Endodermal cell (in vitro differentiated cells): ENCODE results near the gene GAB2. TPM values are rescaled to one million over a fixed set of nuclear protein-coding genes. Genes with fewer than 3 reads are reported as not detected.

Experiments used
- DNase-seq: peaks from one replicate; pipeline ENCODE4 v3.0.0-alpha.2; 2017
- H3K27ac ChIP-seq: 2 replicates; pipeline ENCODE4 v1.5.1; 2013; ENCODE audit warnings: mild to moderate bottlenecking, low read depth, low read length, moderate library complexity
- H3K27me3 ChIP-seq: 2 replicates; pipeline ENCODE4 v1.6.1; 2013; ENCODE audit warnings: mild to moderate bottlenecking, low read length, moderate library complexity; ENCODE audit not compliant: insufficient read depth, control insufficient read depth, poor library complexity, severe bottlenecking
- H3K36me3 ChIP-seq: 2 replicates; pipeline ENCODE4 v1.7.0; 2013; ENCODE audit warnings: mild to moderate bottlenecking, low read length, moderate library complexity; ENCODE audit not compliant: control insufficient read depth, insufficient read depth
- H3K4me1 ChIP-seq: one replicate; pipeline ENCODE4 v1.7.0; 2013; ENCODE audit warnings: low read length; ENCODE audit not compliant: control insufficient read depth, insufficient read depth
- H3K4me3 ChIP-seq: 2 replicates; pipeline ENCODE4 v1.5.1; 2013; ENCODE audit warnings: mild to moderate bottlenecking, low read length, moderate library complexity
- H3K9ac ChIP-seq: 2 replicates; pipeline ENCODE4 v1.6.1; 2013; ENCODE audit warnings: mild to moderate bottlenecking, low read length, moderate library complexity; ENCODE audit not compliant: poor library complexity, severe bottlenecking; ENCODE audit errors: extremely low read depth
- H3K9me3 ChIP-seq: 2 replicates; pipeline ENCODE4 v1.6.1; 2013; ENCODE audit warnings: mild to moderate bottlenecking, low read length, moderate library complexity; ENCODE audit not compliant: control insufficient read depth
- H3K27ac Mint-ChIP-seq: 2 replicates; pipeline ENCODE4 v1.8.0; 2020; ENCODE audit warnings: mixed read lengths
- H3K27me3 Mint-ChIP-seq: 2 replicates; pipeline ENCODE4 v1.8.0; 2021; ENCODE audit warnings: mild to moderate bottlenecking, mixed read lengths; ENCODE audit not compliant: insufficient read depth
- H3K36me3 Mint-ChIP-seq: 2 replicates; pipeline ENCODE4 v1.8.0; 2020; ENCODE audit warnings: low read depth, mixed read lengths
- H3K4me1 Mint-ChIP-seq: 2 replicates; pipeline ENCODE4 v1.8.0; 2020; ENCODE audit warnings: mixed read lengths
- H3K4me3 Mint-ChIP-seq: 2 replicates; pipeline ENCODE4 v1.8.0; 2020; ENCODE audit warnings: mild to moderate bottlenecking, moderate library complexity, mixed read lengths
- H3K9me3 Mint-ChIP-seq: 2 replicates; pipeline ENCODE4 v1.8.0; 2020; ENCODE audit warnings: mild to moderate bottlenecking, mixed read lengths
- WGBS, 2 experiments: methylation state at CpG; one replicate each; pipeline versions ENCODE4 v1.1.5 to v1.1.7; 2013; ENCODE audit warnings: missing lambda C conversion rate in 2 of 2, mixed read lengths in 1 of 2; ENCODE audit not compliant: insufficient coverage in 1 of 2, insufficient read length in 1 of 2; 5-methylcytosine and 5-hydroxymethylcytosine counted together
- total RNA-seq, 2 donors: library from RNA; stranded (reverse); fragmentation: NEBNext Ultra II Directional in 1 of 2; extraction: Animal tissue kit (Norgen Biotek cat#: 25700) in 1 of 2; gene quantifications; 2 replicates in 1 of 2; 3 replicates in 1 of 2; pipeline ENCODE4 v1.2.1, GENCODE V29; 2021
- TF ChIP-seq, protein P1 (sequence below): fragments of 200-600 bp; sonication (generic); conservative IDR thresholded peaks from 2 replicates; pipeline ENCODE4 v1.5.0; 2021; ENCODE audit warnings: antibody characterized with exemption, mild to moderate bottlenecking

The GAB2 gene
- total RNA-seq, 2 donors from 2014 or later: 26.9 to 62.8 TPM

DNA sequence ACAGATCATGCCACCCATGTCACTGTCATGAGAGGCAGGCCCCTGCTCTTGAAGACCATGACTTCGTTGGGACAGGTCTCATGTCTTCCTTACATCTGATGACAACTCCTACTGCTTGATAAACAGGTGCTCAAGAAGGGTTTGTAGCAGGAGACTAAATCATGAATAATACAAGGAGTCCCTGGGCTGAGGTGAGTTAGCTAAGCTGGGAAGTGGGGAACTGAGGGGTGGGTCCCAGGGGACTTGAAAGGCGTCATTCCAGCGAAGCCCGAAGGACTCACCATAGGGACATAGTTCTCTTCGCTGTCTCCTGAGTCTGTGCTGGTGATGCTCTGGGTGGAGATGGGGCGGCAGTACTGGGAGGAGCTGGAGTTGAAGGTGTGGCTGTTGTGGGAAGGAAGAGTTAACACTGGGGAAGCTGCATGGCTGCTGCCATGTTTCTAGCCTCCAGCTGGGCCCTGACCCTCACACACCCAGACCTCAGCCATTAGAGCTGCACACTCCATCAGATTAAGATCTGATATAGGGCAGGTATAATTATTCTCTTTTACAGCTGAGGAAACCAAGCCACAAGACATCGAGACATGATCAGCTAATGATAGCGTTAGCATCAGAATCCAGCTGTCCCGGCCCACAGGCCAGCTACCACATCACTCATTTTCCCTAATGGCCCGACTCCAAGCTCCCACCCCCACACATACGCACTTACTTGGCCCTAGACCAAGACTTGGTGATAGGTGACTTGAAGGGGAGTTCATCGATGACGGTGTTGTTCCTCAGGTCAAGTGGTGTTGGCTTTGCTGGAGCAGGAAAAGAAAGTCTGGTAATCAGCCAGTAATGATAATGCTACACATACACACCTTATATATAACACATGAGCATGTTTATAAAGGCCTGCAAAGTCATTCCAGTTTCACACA is 196.0 kb downstream of the GAB2 start:
- no peak overlapping the region for H3K4me3 Mint-ChIP-seq
- no peaks in the 10 kb centered on the region for H3K4me1 ChIP-seq
- H3K27me3 Mint-ChIP-seq: no peaks in the 10 kb centered on the region
- no peaks in the 10 kb centered on the region for H3K9me3 Mint-ChIP-seq
- H3K36me3 Mint-ChIP-seq: peaks cover 69% of the 10 kb centered on the region
- H3K4me3 ChIP-seq: no peak overlapping the region
- no peak overlapping the region for H3K27ac ChIP-seq
- H3K4me1 Mint-ChIP-seq: no peaks in the 10 kb centered on the region
- 91 to 93% methylated on average over 5 to 13 of the region's 13 CpGs for WGBS, 2 experiments
- no peaks in the 10 kb centered on the region for H3K27me3 ChIP-seq
- H3K36me3 ChIP-seq: peaks cover 94% of the 10 kb centered on the region
- H3K27ac Mint-ChIP-seq: no peak overlapping the region
- H3K9me3 ChIP-seq: no peaks in the 10 kb centered on the region
- no peak for DNase-seq
- TF ChIP-seq, protein P1, sequence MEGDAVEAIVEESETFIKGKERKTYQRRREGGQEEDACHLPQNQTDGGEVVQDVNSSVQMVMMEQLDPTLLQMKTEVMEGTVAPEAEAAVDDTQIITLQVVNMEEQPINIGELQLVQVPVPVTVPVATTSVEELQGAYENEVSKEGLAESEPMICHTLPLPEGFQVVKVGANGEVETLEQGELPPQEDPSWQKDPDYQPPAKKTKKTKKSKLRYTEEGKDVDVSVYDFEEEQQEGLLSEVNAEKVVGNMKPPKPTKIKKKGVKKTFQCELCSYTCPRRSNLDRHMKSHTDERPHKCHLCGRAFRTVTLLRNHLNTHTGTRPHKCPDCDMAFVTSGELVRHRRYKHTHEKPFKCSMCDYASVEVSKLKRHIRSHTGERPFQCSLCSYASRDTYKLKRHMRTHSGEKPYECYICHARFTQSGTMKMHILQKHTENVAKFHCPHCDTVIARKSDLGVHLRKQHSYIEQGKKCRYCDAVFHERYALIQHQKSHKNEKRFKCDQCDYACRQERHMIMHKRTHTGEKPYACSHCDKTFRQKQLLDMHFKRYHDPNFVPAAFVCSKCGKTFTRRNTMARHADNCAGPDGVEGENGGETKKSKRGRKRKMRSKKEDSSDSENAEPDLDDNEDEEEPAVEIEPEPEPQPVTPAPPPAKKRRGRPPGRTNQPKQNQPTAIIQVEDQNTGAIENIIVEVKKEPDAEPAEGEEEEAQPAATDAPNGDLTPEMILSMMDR: no peak
- H3K9ac ChIP-seq: no peak overlapping the region

DNA sequence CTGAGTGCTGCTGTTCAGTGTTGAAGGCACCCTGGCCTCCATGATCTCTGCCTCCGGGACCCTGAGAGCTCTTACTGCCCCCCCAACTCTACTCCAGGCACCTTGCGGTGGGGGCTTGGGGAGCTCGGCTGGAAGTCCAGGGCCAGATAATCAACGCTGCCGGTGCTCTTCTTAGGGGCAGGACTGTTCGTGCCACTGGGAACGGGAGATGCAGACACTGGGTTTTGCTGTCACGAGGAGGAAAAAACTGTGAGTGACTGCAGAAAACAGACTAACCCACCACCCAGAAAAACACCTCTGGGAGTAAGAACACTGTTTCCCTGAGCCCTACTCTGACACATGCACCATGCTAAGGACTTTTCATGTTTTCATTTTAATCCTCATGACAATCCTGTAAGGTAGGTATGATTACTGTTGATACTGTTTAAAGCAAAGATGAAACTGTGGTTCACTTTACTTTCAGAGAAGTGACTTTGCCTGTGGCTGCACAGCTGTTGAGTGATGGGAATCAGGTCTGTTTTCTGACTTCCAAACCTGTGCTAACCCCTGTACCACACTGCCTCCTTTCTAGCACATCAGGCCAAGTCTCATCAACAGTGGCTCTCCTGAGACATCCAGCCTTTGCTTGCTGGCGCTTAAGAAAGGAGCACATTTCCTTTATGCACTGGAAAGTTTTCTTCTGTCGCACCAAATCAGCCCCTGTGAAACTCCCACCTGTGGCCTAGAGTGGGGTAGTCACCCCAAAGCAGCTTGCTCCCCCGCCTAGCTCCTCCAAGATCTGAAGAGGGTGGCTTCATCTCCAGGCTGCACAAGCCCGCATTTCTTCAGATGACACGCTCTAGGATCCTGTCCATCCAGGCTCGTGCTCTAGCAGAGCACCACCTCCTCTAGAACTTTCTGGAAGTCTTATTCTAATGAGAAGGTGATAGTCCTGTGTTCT is 197.1 kb downstream of the GAB2 start:
- H3K27ac Mint-ChIP-seq: no peak overlapping the region
- no peak overlapping the region for H3K4me3 ChIP-seq
- no peaks in the 10 kb centered on the region for H3K4me1 ChIP-seq
- peaks cover 96% of the 10 kb centered on the region for H3K36me3 ChIP-seq
- H3K27me3 Mint-ChIP-seq: no peaks in the 10 kb centered on the region
- H3K9me3 Mint-ChIP-seq: no peaks in the 10 kb centered on the region
- no peak for DNase-seq
- no peaks in the 10 kb centered on the region for H3K27me3 ChIP-seq
- peaks cover 73% of the 10 kb centered on the region for H3K36me3 Mint-ChIP-seq
- no peaks in the 10 kb centered on the region for H3K9me3 ChIP-seq
- H3K9ac ChIP-seq: no peak overlapping the region
- WGBS, 2 experiments: 95 to 98% methylated on average over 11 to 14 of the region's 14 CpGs
- no peak overlapping the region for H3K27ac ChIP-seq
- no peak overlapping the region for H3K4me3 Mint-ChIP-seq
- no peaks in the 10 kb centered on the region for H3K4me1 Mint-ChIP-seq
- TF ChIP-seq, protein P1: no peak

DNA sequence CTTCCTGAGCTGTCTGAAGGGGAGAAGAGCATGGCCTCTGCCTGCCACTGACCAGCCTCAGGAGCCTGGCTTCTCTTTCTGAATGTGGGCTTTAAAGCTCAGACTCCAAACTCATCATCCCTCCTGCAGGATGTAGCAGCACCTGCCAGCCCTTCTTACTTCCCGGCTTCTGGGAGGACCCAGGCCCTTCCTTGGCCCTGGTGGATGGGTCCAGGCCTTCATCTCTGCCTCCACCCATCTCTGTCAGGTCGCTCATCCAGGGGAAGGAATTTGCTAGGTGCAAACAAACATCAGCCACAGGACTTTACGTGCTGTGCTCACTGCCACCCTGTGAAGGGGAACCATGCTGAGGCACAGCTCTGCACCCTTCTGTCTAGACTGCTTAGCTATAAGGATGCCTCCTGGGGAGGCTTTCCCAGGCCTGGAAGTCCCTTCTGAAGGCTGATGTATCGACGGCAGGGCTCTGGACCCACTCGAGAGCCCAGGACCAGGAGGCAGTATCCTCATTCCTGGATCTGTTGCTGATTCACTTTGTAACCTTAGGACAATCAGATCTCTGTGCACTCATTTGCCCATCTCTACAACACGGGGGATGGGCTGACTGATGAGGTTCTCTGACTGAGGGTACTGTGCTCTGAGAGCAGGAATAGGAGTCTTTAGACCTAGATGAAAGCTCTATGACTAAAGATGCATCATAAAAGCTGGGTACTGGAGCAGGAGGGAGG is 198.0 kb downstream of the GAB2 start:
- H3K4me1 Mint-ChIP-seq: no peaks in the 10 kb centered on the region
- peak; percentile 29 for DNase-seq

More for the DNA sequence above, 198.0 kb downstream of the GAB2 start:
- Histone ChIP-seq H3K27me3 (no peaks in the 10 kb centered on the region), H3K4me3 (no peak overlapping the region), H3K36me3 (peaks cover 96% of the 10 kb centered on the region), H3K9me3 (no peaks in the 10 kb centered on the region), H3K4me1 (no peaks in the 10 kb centered on the region), H3K9ac (no peak overlapping the region), H3K27ac (no peak overlapping the region)
- TF ChIP-seq, protein P1: no peak
- WGBS, 2 experiments: 93% methylated on average over 6 to 7 of the region's 7 CpGs
- Mint-ChIP-seq H3K27ac (no peak overlapping the region), H3K36me3 (peaks cover 73% of the 10 kb centered on the region), H3K9me3 (no peaks in the 10 kb centered on the region), H3K4me3 (no peak overlapping the region), H3K27me3 (no peaks in the 10 kb centered on the region)
